ENCODE data around the gene ACSS1.

The ACSS1 gene

DNA sequence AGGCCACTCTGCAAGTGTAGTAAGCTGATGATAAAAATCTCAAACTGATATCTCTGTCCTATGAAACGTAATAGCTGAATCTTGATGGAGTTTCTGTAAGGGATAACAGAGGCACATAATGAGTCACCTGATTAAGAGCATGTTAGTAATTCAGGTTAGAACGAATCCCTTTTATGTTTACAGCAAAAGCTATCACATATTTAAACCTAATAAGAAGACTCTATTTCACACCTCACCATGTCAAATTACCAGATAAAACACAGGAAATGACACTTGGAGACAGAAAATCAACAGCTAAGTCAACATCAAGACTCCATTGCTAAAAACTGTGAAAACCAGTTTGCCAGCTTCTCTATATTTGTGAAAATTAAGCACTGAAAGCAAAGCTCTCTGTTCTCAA lies 97.1 kb downstream of the ACSS1 start:
- H3K4me3 ChIP-seq (ENCODE audit: low read depth, low read length) = no peak overlapping the region
- TF ChIP-seq, protein P1, sequence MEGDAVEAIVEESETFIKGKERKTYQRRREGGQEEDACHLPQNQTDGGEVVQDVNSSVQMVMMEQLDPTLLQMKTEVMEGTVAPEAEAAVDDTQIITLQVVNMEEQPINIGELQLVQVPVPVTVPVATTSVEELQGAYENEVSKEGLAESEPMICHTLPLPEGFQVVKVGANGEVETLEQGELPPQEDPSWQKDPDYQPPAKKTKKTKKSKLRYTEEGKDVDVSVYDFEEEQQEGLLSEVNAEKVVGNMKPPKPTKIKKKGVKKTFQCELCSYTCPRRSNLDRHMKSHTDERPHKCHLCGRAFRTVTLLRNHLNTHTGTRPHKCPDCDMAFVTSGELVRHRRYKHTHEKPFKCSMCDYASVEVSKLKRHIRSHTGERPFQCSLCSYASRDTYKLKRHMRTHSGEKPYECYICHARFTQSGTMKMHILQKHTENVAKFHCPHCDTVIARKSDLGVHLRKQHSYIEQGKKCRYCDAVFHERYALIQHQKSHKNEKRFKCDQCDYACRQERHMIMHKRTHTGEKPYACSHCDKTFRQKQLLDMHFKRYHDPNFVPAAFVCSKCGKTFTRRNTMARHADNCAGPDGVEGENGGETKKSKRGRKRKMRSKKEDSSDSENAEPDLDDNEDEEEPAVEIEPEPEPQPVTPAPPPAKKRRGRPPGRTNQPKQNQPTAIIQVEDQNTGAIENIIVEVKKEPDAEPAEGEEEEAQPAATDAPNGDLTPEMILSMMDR (IDR thresholded peaks at IDR 0.05; ENCODE audit: low read depth, low read length, missing control alignments) = no peak
- DNase-seq (ENCODE audit: low read depth) = no peak

DNA sequence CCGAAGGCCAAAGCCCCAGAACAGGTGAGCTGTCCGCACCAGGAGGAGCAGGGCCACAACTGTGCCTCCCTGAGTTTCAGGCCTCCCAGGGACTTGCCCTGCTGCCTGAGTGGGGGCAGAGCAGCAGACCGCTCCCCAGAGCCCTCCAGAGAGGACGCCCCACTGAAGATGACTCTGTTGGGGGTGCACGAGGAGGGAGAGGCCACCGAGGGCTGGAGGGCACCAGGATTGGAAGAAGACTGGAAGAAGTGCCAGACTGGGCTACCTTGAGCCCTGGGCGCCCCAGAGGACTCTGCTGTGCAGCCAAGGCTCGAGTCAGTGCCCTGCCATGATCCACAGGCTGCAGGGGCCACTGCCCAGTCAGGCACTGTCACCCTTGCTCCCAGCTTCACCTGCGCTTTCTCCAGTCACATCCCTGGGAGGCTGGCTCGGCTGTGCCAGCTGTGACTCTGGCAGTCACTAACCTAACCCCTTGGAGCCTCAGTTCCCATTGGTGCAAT lies 97.6 kb downstream of the ACSS1 start:
- DNase-seq (ENCODE audit: low read depth) = no peak
- TF ChIP-seq, protein P1 (IDR thresholded peaks at IDR 0.05; ENCODE audit: low read depth, low read length, missing control alignments) = no peak
- no peak overlapping the region for H3K4me3 ChIP-seq (ENCODE audit: low read depth, low read length)

DNA sequence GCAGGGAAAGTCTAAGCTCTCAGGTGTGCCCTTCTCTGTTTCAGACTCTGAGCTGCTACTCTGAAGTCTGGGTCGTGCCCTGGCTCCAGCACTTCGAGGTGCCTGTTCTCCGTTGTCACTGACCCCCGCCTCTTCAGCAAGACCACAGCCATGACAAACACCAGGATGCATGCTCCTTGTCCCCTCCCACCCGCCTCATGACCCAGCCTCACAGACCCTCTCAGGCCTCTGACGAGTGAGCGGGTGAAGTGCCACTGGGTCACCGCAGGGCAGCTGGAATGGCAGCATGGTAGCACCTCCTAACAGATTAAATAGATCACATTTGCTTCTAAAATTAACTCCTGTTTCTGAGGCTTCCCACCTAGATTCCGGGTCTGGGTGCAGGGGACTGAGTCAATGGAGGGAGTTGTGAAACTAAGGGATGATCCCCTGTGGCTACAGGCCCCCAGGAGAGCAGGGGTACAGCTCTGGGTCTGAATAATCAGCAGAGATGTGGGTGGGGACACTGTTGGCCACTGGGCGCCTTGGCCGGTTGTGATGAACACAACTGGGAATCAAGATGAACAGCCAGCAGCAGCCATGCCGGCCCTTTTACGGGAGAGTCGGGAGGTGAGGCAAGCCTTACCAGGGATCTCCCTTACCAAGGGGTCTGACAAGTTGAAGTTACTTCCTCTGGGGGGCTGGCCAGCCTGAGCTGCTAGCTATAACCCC lies 98.2 kb downstream of the ACSS1 start:
- TF ChIP-seq, protein P1 (IDR thresholded peaks at IDR 0.05; ENCODE audit: low read depth, low read length, missing control alignments) = no peak
- H3K4me3 ChIP-seq (ENCODE audit: low read depth, low read length) = no peak overlapping the region

DNA sequence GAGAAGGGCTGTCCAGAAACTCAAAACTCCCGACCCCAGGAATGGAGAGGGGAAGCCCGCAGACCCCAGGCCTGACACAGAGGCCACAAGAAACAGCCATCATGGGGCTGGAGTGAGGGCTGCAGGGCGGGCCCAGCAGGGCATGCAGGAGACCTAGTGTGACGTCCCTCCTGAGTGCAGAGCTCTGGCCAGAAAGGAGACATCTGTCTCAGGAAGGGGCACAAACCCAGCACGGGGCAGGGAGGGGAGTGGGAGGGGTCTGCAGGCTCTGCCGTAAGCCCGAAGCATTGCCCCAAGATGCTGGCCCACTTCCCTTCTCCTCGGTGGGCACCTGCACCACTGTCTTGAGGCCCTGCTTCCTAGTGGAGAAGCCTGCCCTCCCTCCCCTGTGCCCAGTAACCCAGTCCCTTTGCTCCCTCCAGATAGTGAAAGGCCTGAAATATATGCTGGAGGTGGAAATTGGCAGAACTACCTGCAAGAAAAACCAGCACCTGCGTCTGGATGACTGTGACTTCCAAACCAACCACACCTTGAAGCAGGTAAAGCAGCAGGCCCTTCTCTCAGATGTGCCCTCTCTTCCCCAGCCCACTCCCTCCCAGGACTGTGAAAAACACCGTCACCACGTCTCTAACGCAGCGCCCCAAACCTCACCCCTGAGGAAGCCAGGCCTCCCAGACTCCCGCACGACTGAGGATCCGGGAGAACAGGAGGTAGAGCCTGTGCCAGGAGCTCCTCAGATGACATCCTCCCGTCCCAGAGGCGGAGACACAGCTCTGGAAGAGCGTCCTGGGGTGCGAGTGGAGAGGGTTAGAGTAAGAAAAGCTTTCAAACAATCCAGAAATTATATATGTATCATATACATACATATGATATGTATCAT lies 99.2 kb downstream of the ACSS1 start:
- TF ChIP-seq, protein P1 (IDR thresholded peaks at IDR 0.05; ENCODE audit: low read depth, low read length, missing control alignments) = no peak
- H3K4me3 ChIP-seq (ENCODE audit: low read depth, low read length) = no peak overlapping the region
- DNase-seq (ENCODE audit: low read depth) = no peak

More for the DNA sequence above, 98.2 kb downstream of the ACSS1 start:
- DNase-seq (ENCODE audit: low read depth) = no peak

DNA sequence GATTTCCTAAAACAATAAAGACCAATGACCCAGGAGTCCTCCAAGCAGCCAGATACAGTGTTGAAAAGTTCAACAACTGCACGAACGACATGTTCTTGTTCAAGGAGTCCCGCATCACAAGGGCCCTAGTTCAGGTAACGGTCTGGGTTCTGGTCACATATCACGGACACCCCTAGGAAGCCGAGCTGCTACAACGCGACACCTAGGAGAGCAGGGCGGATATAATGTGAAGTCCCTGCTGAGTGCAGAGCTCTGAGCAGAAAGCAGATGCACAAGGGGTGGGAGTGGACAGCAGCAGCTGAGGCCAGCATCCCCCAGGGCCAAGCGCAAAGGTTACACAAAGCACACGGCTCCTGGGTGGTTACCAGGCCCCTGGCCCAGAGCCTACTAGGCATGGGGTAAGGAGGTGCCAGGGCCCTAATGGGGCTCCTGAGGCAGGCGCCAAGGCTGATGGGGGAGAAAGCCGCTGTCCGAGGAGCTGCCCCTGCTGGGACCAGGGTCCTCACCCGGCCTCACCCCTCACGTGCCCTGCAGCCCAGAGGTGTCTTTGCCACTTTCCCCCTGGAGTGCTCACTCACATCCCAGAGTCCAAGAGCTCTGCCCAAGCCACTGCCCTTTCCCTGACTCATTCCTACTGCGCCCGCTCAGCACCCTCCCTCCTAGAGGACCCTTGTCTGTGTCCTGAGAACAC lies 100.5 kb downstream of the ACSS1 start:
- TF ChIP-seq, protein P1 (IDR thresholded peaks at IDR 0.05; ENCODE audit: low read depth, low read length, missing control alignments) = no peak
- no peak overlapping the region for H3K4me3 ChIP-seq (ENCODE audit: low read depth, low read length)
- DNase-seq (ENCODE audit: low read depth) = no peak
